HG03045 (cell line): ENCODE results near the gene DUT.

Source experiments
- ATAC-seq: cut with Tn5 transposase; IDR thresholded peaks from one replicate; pipeline ENCODE4 v1.9.1; 2021; ENCODE audit warnings: mild to moderate bottlenecking, moderate library complexity; ENCODE audit not compliant: unreplicated experiment

Gene DUT

GRCh38 chr15:48367483-48367882 lies 36.3 kb downstream of the DUT start:
- ATAC-seq = no peak

- no peak for ATAC-seq
These were observed 39.2 kb downstream of the DUT start for GRCh38 chr15:48370460-48370859.

- ATAC-seq = no peak
These were observed 40.3 kb downstream of the DUT start for GRCh38 chr15:48371550-48371949.

GRCh38 chr15:48371961-48372360 lies 40.7 kb downstream of the DUT start:
- ATAC-seq = no peak

GRCh38 chr15:48373821-48374451 lies 42.7 kb downstream of the DUT start:
- no peak for ATAC-seq

GRCh38 chr15:48374472-48374871 lies 43.2 kb downstream of the DUT start:
- ATAC-seq = no peak

GRCh38 chr15:48375767-48376166 lies 44.5 kb downstream of the DUT start:
- ATAC-seq = no peak

- no peak for ATAC-seq
These were observed 49.0 kb downstream of the DUT start for GRCh38 chr15:48380198-48380597.

- ATAC-seq = no peak
These were observed 50.6 kb downstream of the DUT start for GRCh38 chr15:48381861-48382260.

GRCh38 chr15:48383031-48383430 lies 51.8 kb downstream of the DUT start:
- no peak for ATAC-seq

GRCh38 chr15:48384616-48385015 lies 53.4 kb downstream of the DUT start:
- ATAC-seq = no peak

- no peak for ATAC-seq
These were observed 54.0 kb downstream of the DUT start for GRCh38 chr15:48385031-48385830.

- ATAC-seq = no peak
These were observed 57.0 kb downstream of the DUT start for GRCh38 chr15:48388016-48388851.

GRCh38 chr15:48388910-48389309 lies 57.7 kb downstream of the DUT start:
- ATAC-seq = no peak

GRCh38 chr15:48389691-48390143 lies 58.5 kb downstream of the DUT start:
- no peak for ATAC-seq

GRCh38 chr15:48391950-48392349 lies 60.7 kb downstream of the DUT start:
- no peak for ATAC-seq

- no peak for ATAC-seq
These were observed 61.1 kb downstream of the DUT start for GRCh38 chr15:48392356-48392755.
